Endothelial cell of umbilical vein (primary cell): ENCODE measurements around the gene MPZL3. TPM values are rescaled to one million over a fixed set of nuclear protein-coding genes. Genes with fewer than 3 reads are reported as not detected.

ENCODE experiments used
- BruUV-seq: library from RNA; stranded (reverse); fragments of 400-500 nt; replicated peaks from 2 replicates; lab custom pipeline; 2021; lab: Mats Ljungman, UMichigan
- CTCF ChIA-PET: fragments of 300-600, 350-600 bp; sonication (Branson Sonifier 250); formaldehyde crosslinking; loops from one replicate; lab custom pipeline; 2021; ENCODE audit warnings: antibody characterized with exemption, inconsistent platforms; lab: Charles Lee
- POLR2A ChIA-PET: fragments of 300-600, 350-600 bp; sonication (Branson Sonifier 250); formaldehyde crosslinking; loops from one replicate; lab custom pipeline; 2021; ENCODE audit warnings: antibody characterized with exemption, inconsistent platforms; lab: Charles Lee
- DNase-seq: peaks from one replicate; pipeline ENCODE4 v3.0.0-alpha.2; 2011; ENCODE audit warnings: low read depth, low spot score
- FAIRE-seq: peaks from 2 replicates; lab custom pipeline; 2011; peaks lifted over from hg19 to GRCh38; lab: Jason Lieb, UNC
- H2AFZ ChIP-seq: 2 replicates; pipeline ENCODE4 v1.6.0; 2012; ENCODE audit warnings: low read depth, low read length, control low read depth, inconsistent platforms
- H3K27ac ChIP-seq: 2 replicates; pipeline ENCODE4 v1.5.1; 2011; ENCODE audit warnings: low read depth, mild to moderate bottlenecking, control low read depth, low read length, moderate library complexity; ENCODE audit not compliant: insufficient read depth
- H3K27me3 ChIP-seq, 2 experiments: 2 replicates each; pipeline versions ENCODE4 v1.6.0 to v1.6.1; 2011; ENCODE audit warnings: low read length in 2 of 2, mixed read lengths in 1 of 2; ENCODE audit not compliant: control insufficient read depth in 2 of 2, insufficient read depth in 2 of 2
- H3K36me3 ChIP-seq, 2 experiments: 2 replicates in 1 of 2; 3 replicates in 1 of 2; pipeline ENCODE4 v1.5.1; 2011; ENCODE audit warnings: low read length in 2 of 2, mild to moderate bottlenecking in 1 of 2, moderate library complexity in 1 of 2; ENCODE audit not compliant: control insufficient read depth in 2 of 2, insufficient read depth in 2 of 2; ENCODE audit errors: extremely low read depth in 1 of 2
- H3K4me1 ChIP-seq: 3 replicates; pipeline ENCODE4 v1.5.1; 2011; ENCODE audit warnings: mild to moderate bottlenecking, low read length; ENCODE audit not compliant: control insufficient read depth, insufficient read depth; ENCODE audit errors: extremely low read depth
- H3K4me2 ChIP-seq: 2 replicates; pipeline ENCODE4 v1.6.1; 2011; ENCODE audit warnings: low read length, control low read depth, mixed read lengths; ENCODE audit not compliant: insufficient read depth
- H3K4me3 ChIP-seq, 3 experiments: fragments of 200-600 bp in 1 of 3; sonication (generic), shearing (Covaris generic) in 1 of 3; replicated peaks in 1 of 3; 2 replicates each; pipeline ENCODE4 v1.5.1; 2011 to 2016; ENCODE audit warnings: control low read depth in 3 of 3, low read length in 3 of 3, mild to moderate bottlenecking in 2 of 3, inconsistent platforms in 1 of 3, low read depth in 1 of 3, moderate library complexity in 1 of 3; ENCODE audit not compliant: insufficient read depth in 1 of 3
- H3K79me2 ChIP-seq: 2 replicates; pipeline ENCODE4 v1.6.0; 2012; ENCODE audit warnings: low read length, inconsistent platforms; ENCODE audit not compliant: control insufficient read depth, insufficient read depth
- H3K9ac ChIP-seq: replicated peaks from 2 replicates; pipeline ENCODE3; 2011; ENCODE audit warnings: low read length, control low read depth; ENCODE audit not compliant: insufficient read depth; ENCODE audit errors: extremely low read depth
- H3K9me1 ChIP-seq: replicated peaks from 3 replicates; pipeline ENCODE4 v1.6.0; 2011; ENCODE audit warnings: mild to moderate bottlenecking, low read length; ENCODE audit not compliant: control insufficient read depth, insufficient read depth; ENCODE audit errors: extremely low read depth
- H3K9me3 ChIP-seq: replicated peaks from 2 replicates; pipeline ENCODE4 v1.5.1; 2012; ENCODE audit warnings: low read length, inconsistent platforms; ENCODE audit not compliant: control insufficient read depth, insufficient read depth
- H4K20me1 ChIP-seq: replicated peaks from 2 replicates; pipeline ENCODE3; 2011; ENCODE audit warnings: mild to moderate bottlenecking, low read length; ENCODE audit not compliant: control insufficient read depth, insufficient read depth; ENCODE audit errors: extremely low read depth
- EZH2 ChIP-seq: IDR thresholded peaks from 2 replicates; pipeline ENCODE4 v1.6.1; 2012; ENCODE audit warnings: borderline replicate concordance, low read depth, mild to moderate bottlenecking, moderate library complexity, low read length, inconsistent platforms; ENCODE audit not compliant: severe bottlenecking
- FOS ChIP-seq: IDR thresholded peaks from 2 replicates; pipeline ENCODE4 v1.6.1; 2011; ENCODE audit warnings: mild to moderate bottlenecking, low read length, moderate library complexity, borderline replicate concordance; ENCODE audit not compliant: insufficient read depth
- GATA2 ChIP-seq: IDR thresholded peaks from 2 replicates; pipeline ENCODE4 v1.7.0; 2011; ENCODE audit warnings: low read depth, mild to moderate bottlenecking, moderate library complexity, mixed read lengths, low read length; ENCODE audit not compliant: insufficient read length, insufficient read depth
- JUN ChIP-seq: IDR thresholded peaks from 2 replicates; pipeline ENCODE4 v1.6.1; 2011; ENCODE audit warnings: borderline replicate concordance, low read depth; ENCODE audit not compliant: insufficient read length, insufficient read depth
- MAX ChIP-seq: IDR thresholded peaks from 2 replicates; pipeline ENCODE4 v1.6.1; 2011; ENCODE audit not compliant: insufficient read depth, insufficient read length
- MYC ChIP-seq: IDR thresholded peaks from one replicate; pipeline ENCODE4 v1.6.1; 2011; ENCODE audit warnings: mild to moderate bottlenecking, low read depth, low read length
- POLR2A ChIP-seq: IDR thresholded peaks from 2 replicates; pipeline ENCODE4 v1.6.1; 2012; ENCODE audit warnings: low read depth, mild to moderate bottlenecking, control low read depth, low read length
- dilution Hi-C: fragments of 300-500 bp; cut with MboI; formaldehyde crosslinking; loops from one replicate; pipeline ENCODE4 v1.15.0; 2019; ENCODE audit warnings: low sequenced_read_pairs; ENCODE audit not compliant: extremely low pct_ligation_motif_present
- intact Hi-C: fragments of 100-400 bp; cut with micrococcal nuclease; formaldehyde crosslinking; loops from one replicate; pipeline ENCODE4 v1.10.0; 2022
- polyA plus RNA-seq, 4 experiments: library from polyadenylated mRNA; depleted of rRNA in 3 of 4; stranded (reverse) in 3 of 4; unstranded in 1 of 4; fragments of >200 nt; gene quantifications; 2 replicates each; pipeline versions ENCODE4 v1.2.1 to v1.2.3, GENCODE V29; 2011 to 2012; ENCODE audit warnings: missing spikeins in 1 of 4
- total RNA-seq: library from RNA; stranded (reverse); gene quantifications from 2 replicates; pipeline ENCODE4 v1.2.3, GENCODE V29; 2021
- TF ChIP-seq, protein P1 (sequence below), 2 donors: IDR thresholded peaks; 1 replicate in 1 of 2; 2 replicates in 1 of 2; pipeline ENCODE4 v1.5.1; 2011; ENCODE audit warnings: low read length in 2 of 2, mild to moderate bottlenecking in 2 of 2, moderate library complexity in 2 of 2, control low read depth in 1 of 2, inconsistent platforms in 1 of 2, low read depth in 1 of 2; ENCODE audit not compliant: insufficient read depth in 1 of 2; ENCODE audit errors: extremely low read depth in 1 of 2

Gene MPZL3
- total and polyA plus RNA-seq, 2 donors (not counting 3 experiments of a cell fraction or from before 2014, with no cell fraction given), result 2.5 to 7.1 TPM

DNA sequence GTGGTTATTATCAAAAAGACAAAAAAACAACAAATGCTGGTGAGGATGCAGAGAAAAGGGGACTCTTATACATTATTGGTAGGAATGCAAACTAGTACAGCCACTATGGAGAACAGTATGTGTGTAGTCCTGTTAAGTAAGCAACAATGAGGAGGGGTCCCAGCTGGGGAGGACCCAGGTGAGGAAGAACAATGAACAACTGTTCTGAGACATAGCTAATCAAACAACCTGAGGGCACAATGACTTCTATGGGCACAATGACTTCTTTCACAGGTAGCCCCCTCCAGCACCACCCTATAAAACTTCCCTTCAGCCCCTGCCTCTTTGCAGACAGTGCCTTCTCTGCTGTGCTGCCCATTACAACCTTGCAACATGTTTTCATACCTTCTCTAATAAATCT is 32.9 kb downstream of the MPZL3 start:
- Histone ChIP-seq H3K27me3 (peaks cover 8 to 18% of the 10 kb centered on the region in 2 experiments), H2AFZ (no peak overlapping the region), H3K36me3 (no peaks in the 10 kb centered on the region), H3K9ac (no peak overlapping the region), H3K4me1 (no peaks in the 10 kb centered on the region), H3K4me3 (no peak overlapping the region), H3K4me2 (no peak overlapping the region), H3K9me1 (no peaks in the 10 kb centered on the region), H3K79me2 (no peaks in the 10 kb centered on the region), H3K27ac (no peak overlapping the region), H3K9me3 (no peaks in the 10 kb centered on the region), H4K20me1 (no peaks in the 10 kb centered on the region)
- ChIA-PET CTCF (interaction anchor here (2.5 kb wide), 1 partner anchor 21 kb away, joined by 8 read pairs; no protein-coding TSS in a partner anchor), POLR2A (interaction anchor here (0.6 kb wide), 1 partner anchor 9 kb away, joined by 3 read pairs; no protein-coding TSS in a partner anchor)
- intact Hi-C loops, result no loop called here
- dilution Hi-C loops, result no loop called here
- TF ChIP-seq EZH2 (no peak), MAX (no peak), MYC (no peak), GATA2 (no peak)
- TF ChIP-seq, protein P1, sequence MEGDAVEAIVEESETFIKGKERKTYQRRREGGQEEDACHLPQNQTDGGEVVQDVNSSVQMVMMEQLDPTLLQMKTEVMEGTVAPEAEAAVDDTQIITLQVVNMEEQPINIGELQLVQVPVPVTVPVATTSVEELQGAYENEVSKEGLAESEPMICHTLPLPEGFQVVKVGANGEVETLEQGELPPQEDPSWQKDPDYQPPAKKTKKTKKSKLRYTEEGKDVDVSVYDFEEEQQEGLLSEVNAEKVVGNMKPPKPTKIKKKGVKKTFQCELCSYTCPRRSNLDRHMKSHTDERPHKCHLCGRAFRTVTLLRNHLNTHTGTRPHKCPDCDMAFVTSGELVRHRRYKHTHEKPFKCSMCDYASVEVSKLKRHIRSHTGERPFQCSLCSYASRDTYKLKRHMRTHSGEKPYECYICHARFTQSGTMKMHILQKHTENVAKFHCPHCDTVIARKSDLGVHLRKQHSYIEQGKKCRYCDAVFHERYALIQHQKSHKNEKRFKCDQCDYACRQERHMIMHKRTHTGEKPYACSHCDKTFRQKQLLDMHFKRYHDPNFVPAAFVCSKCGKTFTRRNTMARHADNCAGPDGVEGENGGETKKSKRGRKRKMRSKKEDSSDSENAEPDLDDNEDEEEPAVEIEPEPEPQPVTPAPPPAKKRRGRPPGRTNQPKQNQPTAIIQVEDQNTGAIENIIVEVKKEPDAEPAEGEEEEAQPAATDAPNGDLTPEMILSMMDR (IDR thresholded peaks at IDR 0.05; ENCODE audit: extremely low read depth in 1 of 2, insufficient read depth in 1 of 2, low read depth in 1 of 2, low read length in 2 of 2), result no peak
- FAIRE-seq, result no peak
- no TSS peak for BruUV-seq
- DNase-seq, result no peak

- dilution Hi-C loops, result no loop called here
- Histone ChIP-seq H3K27me3 (peaks cover 19 to 26% of the 10 kb centered on the region in 2 experiments), H3K4me3 (no peak overlapping the region), H3K27ac (no peak overlapping the region), H3K9me1 (no peaks in the 10 kb centered on the region), H3K36me3 (no peaks in the 10 kb centered on the region), H4K20me1 (no peaks in the 10 kb centered on the region), H3K9ac (no peak overlapping the region), H3K4me2 (no peak overlapping the region), H3K9me3 (no peaks in the 10 kb centered on the region), H2AFZ (no peak overlapping the region), H3K4me1 (no peaks in the 10 kb centered on the region), H3K79me2 (no peaks in the 10 kb centered on the region)
- DNase-seq (no peak), FAIRE-seq (no peak)
- TF ChIP-seq MYC (no peak), EZH2 (no peak), GATA2 (no peak), POLR2A (no peak), JUN (no peak), FOS (no peak)
- TF ChIP-seq, protein P1 (IDR thresholded peaks at IDR 0.05; ENCODE audit: extremely low read depth in 1 of 2, insufficient read depth in 1 of 2, low read depth in 1 of 2, low read length in 2 of 2), result no peak
- intact Hi-C loops, result no loop called here
- ChIA-PET CTCF (no interaction called here), POLR2A (no interaction called here)
- BruUV-seq, result no TSS peak
These were observed 34.6 kb downstream of the MPZL3 start for GRCh38 chr11:118217575-118217974.
